ENCODE measurements around the gene ANKRD28. TPM values are rescaled to one million over a fixed set of nuclear protein-coding genes. Genes with fewer than 3 reads are reported as not detected.

ANKRD28 gene
- total and polyA plus RNA-seq, 2 of the 8 experiments (the other 6 are each of a cell fraction or from before 2014, with no cell fraction given), result 39.1 to 61.7 TPM

- TF ChIP-seq GABPA (IDR thresholded peaks at IDR 0.05; ENCODE audit: borderline replicate concordance, insufficient read depth, low read length) (no peak), POU5F1 (IDR thresholded peaks at IDR 0.05; ENCODE audit: low read depth, low read length) (no peak), SIX5 (IDR thresholded peaks at IDR 0.05; ENCODE audit: low read depth, low read length) (no peak)
Observed at GRCh38 chr3:15660055-15660935, 137.5 kb downstream of the ANKRD28 start (continued).
